Keratinocyte (primary cell): ENCODE results near the gene GCM1. TPM values are rescaled to one million over a fixed set of nuclear protein-coding genes. Genes with fewer than 3 reads are reported as not detected.

Experiments used
- DNase-seq: peaks from one replicate; pipeline ENCODE4 v3.0.0-alpha.2; 2011; ENCODE audit warnings: low read depth, missing footprints, low spot score
- FAIRE-seq: peaks from 2 replicates; lab custom pipeline; 2011; peaks lifted over from hg19 to GRCh38; lab: Jason Lieb, UNC
- H2AFZ ChIP-seq: 2 replicates; pipeline ENCODE4 v1.6.0; 2012; ENCODE audit warnings: low read length, control low read depth, inconsistent platforms; ENCODE audit not compliant: control insufficient read depth
- H3K27ac ChIP-seq: 2 replicates; pipeline ENCODE4 v1.5.1; 2011; ENCODE audit warnings: low read length; ENCODE audit not compliant: control insufficient read depth, insufficient read depth
- H3K27me3 ChIP-seq: 3 replicates; pipeline ENCODE4 v1.6.0; 2011; ENCODE audit warnings: low read length; ENCODE audit not compliant: control insufficient read depth, insufficient read depth; ENCODE audit errors: extremely low read depth
- H3K36me3 ChIP-seq, 2 experiments: 2 replicates in 1 of 2; 3 replicates in 1 of 2; pipeline ENCODE4 v1.5.1; 2011; ENCODE audit warnings: low read length in 2 of 2, mild to moderate bottlenecking in 1 of 2; ENCODE audit not compliant: control insufficient read depth in 2 of 2, insufficient read depth in 2 of 2; ENCODE audit errors: extremely low read depth in 1 of 2
- H3K4me1 ChIP-seq: 3 replicates; pipeline ENCODE4 v1.5.1; 2011; ENCODE audit warnings: low read length; ENCODE audit not compliant: control insufficient read depth, insufficient read depth; ENCODE audit errors: extremely low read depth
- H3K4me2 ChIP-seq: 3 replicates; pipeline ENCODE4 v1.6.0; 2011; ENCODE audit warnings: low read depth, low read length; ENCODE audit not compliant: control insufficient read depth, insufficient read depth; ENCODE audit errors: extremely low read depth
- H3K4me3 ChIP-seq, 3 experiments: fragments of 200-600 bp in 1 of 3; sonication (generic) in 1 of 3; 2 replicates in 2 of 3; 3 replicates in 1 of 3; pipeline ENCODE4 v1.5.1; 2011 to 2016; ENCODE audit warnings: low read length in 3 of 3, mild to moderate bottlenecking in 3 of 3, control low read depth in 2 of 3, inconsistent platforms in 1 of 3, low read depth in 1 of 3, mixed read lengths in 1 of 3, mixed run types in 1 of 3, moderate library complexity in 1 of 3; ENCODE audit not compliant: control insufficient read depth in 2 of 3, insufficient read depth in 2 of 3; ENCODE audit errors: extremely low read depth in 1 of 3
- H3K79me2 ChIP-seq: 2 replicates; pipeline ENCODE4 v1.6.0; 2012; ENCODE audit warnings: low read length; ENCODE audit not compliant: control insufficient read depth, insufficient read depth
- H3K9ac ChIP-seq: 3 replicates; pipeline ENCODE4 v1.6.0; 2011; ENCODE audit warnings: low read length; ENCODE audit not compliant: control insufficient read depth, insufficient read depth; ENCODE audit errors: extremely low read depth
- H3K9me1 ChIP-seq: 3 replicates; pipeline ENCODE4 v1.6.0; 2011; ENCODE audit warnings: low read length; ENCODE audit not compliant: control insufficient read depth, insufficient read depth; ENCODE audit errors: extremely low read depth
- H3K9me3 ChIP-seq: 2 replicates; pipeline ENCODE4 v1.5.1; 2012; ENCODE audit warnings: low read depth, low read length; ENCODE audit not compliant: control insufficient read depth
- H4K20me1 ChIP-seq: 3 replicates; pipeline ENCODE4 v1.6.0; 2011; ENCODE audit warnings: low read length; ENCODE audit not compliant: control insufficient read depth, insufficient read depth; ENCODE audit errors: extremely low read depth
- EZH2 ChIP-seq: IDR thresholded peaks from one replicate; pipeline ENCODE4 v1.6.1; 2012; ENCODE audit warnings: inconsistent platforms, mild to moderate bottlenecking, low read length, moderate library complexity
- dilution Hi-C: fragments of 300-500 bp; cut with MboI; formaldehyde crosslinking; loops from one replicate; pipeline ENCODE4 v1.7.0; 2020; ENCODE audit warnings: low sequenced_read_pairs; ENCODE audit not compliant: extremely low pct_ligation_motif_present
- polyA plus RNA-seq, 5 experiments: library from polyadenylated mRNA; depleted of rRNA in 3 of 5; stranded (reverse) in 3 of 5; stranded (forward) in 1 of 5; unstranded in 1 of 5; fragments of >200 nt; gene quantifications; 1 replicate in 1 of 5; 2 replicates in 3 of 5; 3 replicates in 1 of 5; pipeline versions ENCODE4 v1.2.1 to v1.2.3, GENCODE V29; 2011 to 2012; ENCODE audit warnings: missing spikeins in 2 of 5, low read depth in 1 of 5, low replicate concordance in 1 of 5
- TF ChIP-seq, protein P1 (sequence below), 3 experiments: IDR thresholded peaks in 1 of 3; conservative IDR thresholded peaks in 1 of 3; optimal IDR thresholded peaks in 1 of 3; 2 replicates in 2 of 3; 3 replicates in 1 of 3; pipeline versions ENCODE3 to v1.5.1; 2011; ENCODE audit warnings: low read length in 3 of 3, mild to moderate bottlenecking in 3 of 3, moderate library complexity in 2 of 3, control low read depth in 1 of 3, inconsistent platforms in 1 of 3; ENCODE audit not compliant: insufficient read depth in 2 of 3; ENCODE audit errors: extremely low read depth in 1 of 3

The GCM1 gene
- polyA plus RNA-seq, 1 donor (not counting 4 experiments of a cell fraction or from before 2014, with no cell fraction given): not detected

- H3K4me2 ChIP-seq: no peak overlapping the region
- no peak for TF ChIP-seq EZH2
- TF ChIP-seq, protein P1, sequence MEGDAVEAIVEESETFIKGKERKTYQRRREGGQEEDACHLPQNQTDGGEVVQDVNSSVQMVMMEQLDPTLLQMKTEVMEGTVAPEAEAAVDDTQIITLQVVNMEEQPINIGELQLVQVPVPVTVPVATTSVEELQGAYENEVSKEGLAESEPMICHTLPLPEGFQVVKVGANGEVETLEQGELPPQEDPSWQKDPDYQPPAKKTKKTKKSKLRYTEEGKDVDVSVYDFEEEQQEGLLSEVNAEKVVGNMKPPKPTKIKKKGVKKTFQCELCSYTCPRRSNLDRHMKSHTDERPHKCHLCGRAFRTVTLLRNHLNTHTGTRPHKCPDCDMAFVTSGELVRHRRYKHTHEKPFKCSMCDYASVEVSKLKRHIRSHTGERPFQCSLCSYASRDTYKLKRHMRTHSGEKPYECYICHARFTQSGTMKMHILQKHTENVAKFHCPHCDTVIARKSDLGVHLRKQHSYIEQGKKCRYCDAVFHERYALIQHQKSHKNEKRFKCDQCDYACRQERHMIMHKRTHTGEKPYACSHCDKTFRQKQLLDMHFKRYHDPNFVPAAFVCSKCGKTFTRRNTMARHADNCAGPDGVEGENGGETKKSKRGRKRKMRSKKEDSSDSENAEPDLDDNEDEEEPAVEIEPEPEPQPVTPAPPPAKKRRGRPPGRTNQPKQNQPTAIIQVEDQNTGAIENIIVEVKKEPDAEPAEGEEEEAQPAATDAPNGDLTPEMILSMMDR (optimal IDR thresholded peaks at IDR 0.05 in 1 of 3, IDR thresholded peaks at IDR 0.05 in 1 of 3, conservative IDR thresholded peaks at IDR 0.05 in 1 of 3; ENCODE audit: extremely low read depth in 1 of 3, insufficient read depth in 2 of 3, low read length in 3 of 3): no peak
- no peaks in the 10 kb centered on the region for H3K9me3 ChIP-seq
- H3K27me3 ChIP-seq: no peaks in the 10 kb centered on the region
- no peak overlapping the region for H2AFZ ChIP-seq
- H4K20me1 ChIP-seq: no peaks in the 10 kb centered on the region
- dilution Hi-C loops: no loop called here
- no peaks in the 10 kb centered on the region for H3K79me2 ChIP-seq
- H3K4me1 ChIP-seq: no peaks in the 10 kb centered on the region
- H3K9me1 ChIP-seq: no peaks in the 10 kb centered on the region
- H3K9ac ChIP-seq: no peak overlapping the region
- no peak overlapping the region for H3K27ac ChIP-seq
- FAIRE-seq (no peak), DNase-seq (no peak)
- H3K36me3 ChIP-seq: no peaks in the 10 kb centered on the region
- H3K4me3 ChIP-seq: no peak overlapping the region
Measured at GRCh38 chr6:53162606-53163005, 14.0 kb upstream of the GCM1 start.

DNA sequence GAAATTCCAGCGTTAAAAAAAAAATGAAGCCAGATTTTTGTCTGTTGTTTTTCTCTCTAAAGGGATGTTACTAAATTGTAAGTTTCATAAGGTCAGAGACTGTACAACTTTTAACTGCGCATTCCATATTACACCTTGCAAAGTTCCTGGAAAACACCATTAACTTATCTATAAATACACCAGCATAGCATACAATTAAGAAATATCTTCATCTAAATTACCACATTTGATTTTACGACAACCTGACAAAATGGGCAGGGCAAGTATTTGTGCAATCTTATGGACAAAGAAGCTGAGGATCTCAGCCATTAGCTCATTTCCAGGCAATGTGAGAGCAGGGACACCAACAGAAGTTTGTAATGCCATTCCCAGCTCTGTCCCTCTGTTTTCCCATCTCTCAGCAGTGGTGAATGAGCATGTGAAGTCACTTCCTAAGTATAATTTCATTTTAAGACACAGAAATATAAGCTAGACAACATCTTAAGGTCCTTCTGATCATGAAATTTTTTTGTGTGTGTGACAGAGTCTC lies 12.9 kb upstream of the GCM1 start:
- Histone ChIP-seq H3K9me3 (no peaks in the 10 kb centered on the region), H3K4me1 (no peaks in the 10 kb centered on the region), H4K20me1 (no peaks in the 10 kb centered on the region), H3K79me2 (no peaks in the 10 kb centered on the region), H3K9ac (no peak overlapping the region), H3K4me3 (no peak overlapping the region), H2AFZ (no peak overlapping the region), H3K27me3 (no peaks in the 10 kb centered on the region), H3K36me3 (no peaks in the 10 kb centered on the region), H3K4me2 (no peak overlapping the region), H3K9me1 (no peaks in the 10 kb centered on the region), H3K27ac (no peak overlapping the region)
- TF ChIP-seq EZH2: no peak
- TF ChIP-seq, protein P1 (optimal IDR thresholded peaks at IDR 0.05 in 1 of 3, IDR thresholded peaks at IDR 0.05 in 1 of 3, conservative IDR thresholded peaks at IDR 0.05 in 1 of 3; ENCODE audit: extremely low read depth in 1 of 3, insufficient read depth in 2 of 3, low read length in 3 of 3): no peak
- DNase-seq: no peak
- no peak for FAIRE-seq
- dilution Hi-C loops: no loop called here
